Kidney tubule cell (primary cell): ENCODE results near the gene CBFA2T2.

Experiments used
- DNase-seq: peaks from one replicate; pipeline ENCODE4 v3.0.0-alpha.2; 2018; ENCODE audit warnings: low spot score

Gene CBFA2T2

DNA sequence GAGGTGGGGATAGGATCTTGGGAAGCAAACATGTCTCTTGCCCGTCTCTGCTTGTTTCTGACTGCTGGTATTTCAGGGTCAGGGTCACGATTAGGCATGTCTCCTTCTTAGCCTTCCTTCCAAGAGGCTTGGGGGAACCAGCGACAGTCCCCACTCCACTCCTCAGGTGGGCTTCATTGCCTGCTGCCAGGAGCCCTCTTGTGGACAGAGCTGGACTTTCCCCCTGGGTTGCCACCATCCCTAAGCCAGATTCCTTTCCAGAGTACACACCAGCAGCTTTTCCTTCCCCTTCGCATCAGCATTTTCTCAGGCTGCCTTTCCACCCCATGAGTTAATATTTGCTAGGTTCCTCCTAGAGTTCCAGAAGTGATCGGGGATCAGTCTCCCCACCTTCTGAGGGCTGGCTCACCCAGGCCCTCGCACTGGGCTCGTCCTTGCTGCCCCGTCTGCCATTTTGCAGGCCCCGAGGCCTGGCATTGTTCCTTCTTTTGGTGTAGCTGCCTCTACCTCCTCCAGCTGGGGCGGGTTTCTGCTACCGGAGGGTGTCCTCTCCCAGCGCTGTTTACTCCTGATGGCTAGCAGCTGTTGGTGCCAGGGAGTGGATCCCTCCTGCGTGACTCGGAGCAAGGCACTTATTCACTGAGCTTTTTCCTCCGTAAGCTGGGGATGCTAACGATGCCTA is 163.5 kb downstream of the CBFA2T2 start:
- peak; percentile 74 for DNase-seq

GRCh38 chr20:33653900-33654596 is 164.2 kb downstream of the CBFA2T2 start:
- peak; percentile 84 for DNase-seq

DNA sequence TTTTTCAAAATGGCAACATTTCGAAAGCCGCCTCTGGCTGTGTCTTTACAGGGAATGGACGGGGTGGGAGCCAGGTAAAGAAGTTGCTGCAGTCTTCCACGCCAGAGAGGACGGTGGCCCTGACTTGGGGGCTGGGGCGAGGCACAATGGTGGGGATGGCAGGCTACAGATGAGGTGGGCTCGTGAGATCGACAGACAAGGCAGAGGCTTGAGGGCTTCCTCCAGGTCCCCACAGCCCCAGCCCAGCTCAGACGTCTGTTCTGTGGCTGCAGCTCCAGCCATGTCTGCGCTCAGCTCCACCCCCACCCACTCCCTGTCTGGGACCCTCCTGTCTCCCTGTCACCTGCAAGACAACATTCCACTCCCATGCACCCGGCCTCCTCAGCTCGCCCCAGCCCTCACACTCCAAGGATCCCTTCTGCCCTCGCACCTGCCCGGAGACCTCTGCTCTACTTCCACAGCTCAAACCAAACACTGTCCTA is 164.8 kb downstream of the CBFA2T2 start:
- DNase-seq: no peak

DNA sequence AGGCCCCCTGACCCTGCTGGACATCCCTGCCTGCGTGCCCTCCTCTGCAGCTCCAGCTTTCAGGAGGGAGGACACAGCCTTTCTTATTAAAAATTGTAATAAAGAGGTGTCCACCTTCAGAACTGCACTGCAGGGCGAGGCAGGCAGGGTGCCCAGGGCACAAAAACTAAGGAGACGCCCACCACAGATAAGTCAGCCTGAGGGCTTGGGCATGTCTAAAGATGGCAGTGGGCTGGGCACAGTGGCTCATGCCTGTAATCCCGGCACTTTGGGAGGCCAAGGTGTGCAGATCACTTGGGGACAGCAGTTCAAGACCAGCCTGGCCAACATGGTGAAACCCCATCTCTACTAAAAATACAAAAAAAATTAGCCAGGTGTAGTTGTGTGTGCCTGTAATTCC is 165.3 kb downstream of the CBFA2T2 start:
- DNase-seq: no peak

DNA sequence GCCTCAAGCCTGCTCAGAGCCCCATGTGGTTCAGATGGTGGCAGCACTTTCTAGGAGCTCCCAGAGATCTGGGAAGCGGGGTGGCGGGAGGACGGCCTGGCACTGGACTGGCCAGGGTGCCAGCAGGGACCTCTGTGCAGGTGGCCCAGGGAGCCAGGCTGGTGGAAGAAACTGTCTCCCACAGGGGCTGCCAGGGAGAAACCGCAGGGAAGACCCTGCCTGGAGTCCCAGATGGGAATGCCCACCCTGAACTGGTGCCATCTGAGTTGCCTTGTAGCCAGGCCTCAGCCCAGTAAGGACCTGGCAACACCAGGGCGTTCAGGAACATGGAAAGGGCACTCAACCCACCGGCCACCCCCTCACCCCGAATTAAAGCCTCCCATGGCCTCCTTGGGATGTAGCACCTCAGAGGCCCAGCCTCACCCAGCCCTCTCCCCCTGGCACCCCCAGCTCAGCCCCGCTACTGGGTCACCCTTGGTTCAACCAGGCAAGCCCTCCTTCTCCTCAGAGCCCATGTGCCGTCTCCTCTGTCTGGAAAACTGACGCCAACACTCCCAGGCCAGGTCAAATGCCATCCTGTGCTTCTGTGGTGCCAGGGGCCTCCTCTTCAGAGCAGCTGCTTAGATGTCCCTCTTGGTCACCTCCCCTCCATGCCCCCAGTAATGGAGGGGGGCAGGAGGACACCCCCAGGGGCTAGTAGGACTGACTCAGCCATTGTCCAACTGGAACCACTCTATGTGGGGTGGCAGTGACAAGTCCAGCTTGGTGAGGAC is 166.3 kb downstream of the CBFA2T2 start:
- DNase-seq: no peak

- DNase-seq: no peak
Observed at GRCh38 chr20:33656783-33657703, 167.1 kb downstream of the CBFA2T2 start.

DNA sequence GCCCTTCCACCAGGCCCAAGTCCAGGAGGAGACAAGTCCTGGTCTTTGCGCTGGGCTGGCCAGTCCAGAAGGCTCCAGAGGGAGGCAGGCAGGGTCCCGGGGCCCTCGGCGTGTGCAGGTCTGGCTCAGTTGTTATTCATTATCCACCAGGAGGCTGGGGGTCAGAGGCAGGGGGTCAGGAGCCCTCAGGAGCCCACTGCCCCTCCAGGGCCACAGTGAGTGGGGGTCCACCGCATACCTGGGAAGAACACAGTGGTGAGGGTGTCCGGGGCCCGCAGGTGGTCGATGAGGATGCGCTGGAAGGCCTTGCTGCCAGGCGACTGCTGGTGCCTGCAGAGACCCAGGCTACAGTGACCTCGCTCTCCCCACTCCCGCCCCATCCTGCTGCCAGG is 167.8 kb downstream of the CBFA2T2 start:
- no peak for DNase-seq

GRCh38 chr20:33658510-33658909 is 168.6 kb downstream of the CBFA2T2 start:
- DNase-seq: no peak

DNA sequence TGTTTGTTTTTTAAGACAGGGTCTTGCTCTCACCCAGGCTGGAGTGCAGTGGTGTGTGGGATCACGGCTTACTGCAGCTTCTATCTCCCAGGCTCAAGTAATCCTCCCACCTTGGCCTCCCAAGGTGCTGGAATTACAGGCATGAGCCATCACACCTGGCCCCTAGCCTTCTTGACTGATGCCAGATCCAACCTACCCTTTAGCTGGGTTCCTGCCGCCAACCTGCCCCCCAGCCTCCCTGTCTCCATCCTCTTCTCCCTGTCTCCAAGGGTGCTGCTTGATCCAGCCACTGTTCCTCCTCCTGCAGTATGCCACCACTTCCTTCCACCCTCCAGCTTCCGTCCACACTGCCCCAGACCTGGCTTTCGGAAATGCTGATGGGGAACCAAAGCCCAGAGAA is 169.0 kb downstream of the CBFA2T2 start:
- DNase-seq: no peak

DNA sequence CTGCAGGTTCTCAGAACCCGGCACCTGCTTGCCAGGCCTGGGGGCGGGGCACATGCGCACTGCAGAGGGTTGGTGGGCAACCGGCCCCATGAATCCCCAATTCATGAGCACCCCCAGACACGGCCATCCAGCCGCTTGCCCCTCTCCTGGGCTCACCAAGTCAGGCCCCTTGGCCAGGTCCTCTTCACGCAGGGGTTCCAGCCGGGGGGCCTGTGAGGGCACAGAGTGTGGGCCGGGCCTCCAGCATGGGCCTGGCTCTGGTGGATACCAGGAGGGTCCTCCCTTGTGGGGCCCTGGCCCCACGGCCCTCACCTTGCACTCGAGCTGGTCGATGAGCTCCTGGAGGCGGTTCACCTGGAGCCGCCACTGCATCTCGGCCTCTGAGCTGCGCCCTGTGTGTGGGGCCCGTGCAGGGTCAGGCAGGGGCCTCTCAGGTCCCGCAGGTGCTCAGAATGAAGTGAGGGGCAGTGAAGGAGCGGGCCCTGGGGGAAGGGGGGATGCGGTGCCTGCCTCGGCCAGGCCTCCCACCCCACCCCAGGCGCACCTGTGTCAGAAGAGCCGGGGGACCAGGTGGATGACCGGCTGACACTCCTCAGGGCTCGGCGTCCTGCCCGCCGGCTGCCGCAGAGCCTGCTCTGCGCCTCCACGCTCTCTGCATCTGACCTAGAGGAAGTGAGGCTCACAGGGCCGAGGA is 169.6 kb downstream of the CBFA2T2 start:
- no peak for DNase-seq

DNA sequence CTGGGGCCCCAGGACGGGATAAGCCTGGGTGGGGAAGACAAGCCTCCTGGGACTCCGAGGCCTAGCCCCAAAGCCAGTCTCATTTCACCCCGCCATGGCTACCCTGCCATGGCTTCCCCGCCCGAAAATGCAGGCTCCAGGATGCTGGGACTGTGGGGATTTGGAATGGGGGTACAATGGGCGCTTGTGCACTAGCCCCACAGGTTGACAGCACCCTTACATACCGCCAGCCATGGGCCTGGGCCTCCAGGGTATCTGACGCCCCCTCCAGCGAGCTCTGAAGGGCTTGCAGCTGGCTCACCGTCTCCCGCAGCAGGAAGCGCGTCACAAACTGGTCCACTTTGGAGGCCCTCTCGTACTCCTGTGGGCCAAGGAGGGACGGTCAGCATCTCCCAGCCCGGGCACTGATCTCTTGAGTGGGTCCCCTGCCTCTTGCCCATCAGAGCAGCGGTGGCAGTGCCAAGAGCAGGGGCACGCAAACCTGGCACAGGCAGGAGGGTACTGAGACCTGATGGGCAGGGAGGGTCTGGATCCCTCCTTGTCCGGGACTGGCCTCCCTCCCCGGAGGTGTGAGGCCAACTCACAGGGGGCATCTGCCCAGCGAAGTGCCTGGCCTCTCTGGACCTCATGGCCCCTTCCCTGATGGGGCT is 170.3 kb downstream of the CBFA2T2 start:
- no peak for DNase-seq

GRCh38 chr20:33660685-33661058 is 170.8 kb downstream of the CBFA2T2 start:
- no peak for DNase-seq

DNA sequence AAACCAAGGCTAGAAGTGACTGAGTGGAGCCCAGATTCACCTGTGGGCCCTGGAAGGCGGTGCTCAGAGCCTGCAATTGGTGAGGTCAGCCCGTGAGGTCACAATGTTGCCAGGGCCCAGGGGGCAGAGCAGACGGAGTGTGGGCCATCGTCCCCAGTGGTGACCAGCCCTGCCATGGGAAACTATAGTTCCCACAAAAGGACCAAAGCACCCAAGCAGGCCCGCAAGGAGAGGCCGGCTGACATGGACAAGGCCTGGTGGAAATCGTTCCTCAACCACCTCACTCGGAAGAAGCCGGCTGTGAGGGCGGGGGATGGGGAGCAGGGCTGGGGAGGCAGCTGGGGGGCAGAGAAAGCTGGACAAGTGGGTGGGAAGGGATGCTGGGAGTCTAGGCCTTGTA is 172.3 kb downstream of the CBFA2T2 start, which contains the start of gene C20orf144:
C20orf144 (plus strand) TSS at position 156 of the 400 bp plus-strand sequence; CDS start at position 175, 19 bp downstream.
- no peak for DNase-seq

- DNase-seq: peak; percentile 81
Observed at GRCh38 chr20:33663161-33664084, 173.5 kb downstream of the CBFA2T2 start.

- no peak for DNase-seq
Observed at GRCh38 chr20:33664085-33664761, 174.3 kb downstream of the CBFA2T2 start.

DNA sequence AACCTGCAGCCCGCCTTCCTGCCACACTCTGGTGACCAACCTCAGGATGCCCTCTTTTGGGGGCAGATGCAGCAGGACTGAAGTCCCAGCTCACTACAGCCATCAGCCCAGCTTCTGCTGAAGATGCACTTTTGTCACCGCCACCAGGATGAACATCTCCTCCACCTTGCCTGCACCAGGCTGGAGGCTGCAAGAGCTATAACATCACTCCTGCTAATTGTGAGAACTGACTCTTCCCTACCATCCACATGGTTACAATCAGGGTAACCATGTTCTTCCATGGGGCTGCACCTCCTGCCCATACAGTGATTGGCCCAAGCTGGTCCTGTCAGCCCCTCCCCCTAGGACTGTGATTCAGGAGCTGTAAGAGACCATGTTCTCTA is 174.9 kb downstream of the CBFA2T2 start:
- no peak for DNase-seq

DNA sequence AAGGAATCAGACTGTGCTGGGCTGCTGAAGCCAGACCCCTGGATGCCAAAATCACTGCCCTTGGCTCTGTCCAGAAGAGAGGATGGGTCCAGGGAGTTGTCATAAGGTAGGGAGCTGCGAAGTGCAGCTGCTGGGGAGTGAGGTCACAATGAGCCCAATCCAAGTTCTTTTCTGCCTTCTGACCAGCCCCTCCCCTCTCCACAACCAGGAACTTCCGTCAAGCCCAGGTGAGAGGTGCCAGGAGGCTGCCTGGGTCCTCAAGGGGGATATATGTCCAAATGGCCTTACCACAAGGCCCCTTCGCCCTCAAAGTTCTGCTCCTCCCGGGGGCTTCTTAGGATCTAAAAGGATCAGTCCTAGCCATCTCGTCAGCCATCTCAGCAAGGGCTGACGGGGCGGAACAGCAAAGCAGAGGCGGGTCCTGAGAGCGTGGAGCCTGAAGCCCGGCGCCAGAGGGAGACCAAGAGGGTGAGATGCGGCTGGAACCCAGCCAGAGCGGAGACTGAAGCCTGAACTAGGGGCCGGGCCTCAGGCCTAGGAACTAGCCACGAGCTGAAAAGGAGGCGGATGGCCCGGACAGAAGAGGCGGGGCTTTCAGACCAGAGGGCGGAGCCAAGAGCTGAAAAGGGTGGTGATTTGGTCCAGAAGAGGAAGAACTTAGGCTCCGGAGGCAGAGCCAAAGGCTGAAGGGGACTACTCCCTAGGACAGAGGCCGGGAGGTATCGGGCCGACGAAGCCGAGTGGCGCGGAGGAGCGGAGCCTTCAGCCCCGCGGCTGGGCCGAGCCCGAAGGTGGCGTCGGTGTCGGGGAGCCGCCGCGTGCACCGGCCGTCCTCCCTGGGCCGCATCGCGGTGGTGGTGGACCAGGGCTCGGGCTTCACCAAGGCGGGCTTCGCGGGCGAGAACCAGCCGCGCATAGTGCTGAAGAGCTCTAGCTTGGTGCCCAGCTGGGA is 176.7 kb downstream of the CBFA2T2 start, which contains the start of gene ACTL10:
ACTL10 (plus strand) TSS at position 651 of the 952 bp plus-strand sequence. CDS start 555 bp downstream, outside the sequence.
- peak; percentile 99 for DNase-seq
